ENCODE data around the gene RNGTT.

DNA sequence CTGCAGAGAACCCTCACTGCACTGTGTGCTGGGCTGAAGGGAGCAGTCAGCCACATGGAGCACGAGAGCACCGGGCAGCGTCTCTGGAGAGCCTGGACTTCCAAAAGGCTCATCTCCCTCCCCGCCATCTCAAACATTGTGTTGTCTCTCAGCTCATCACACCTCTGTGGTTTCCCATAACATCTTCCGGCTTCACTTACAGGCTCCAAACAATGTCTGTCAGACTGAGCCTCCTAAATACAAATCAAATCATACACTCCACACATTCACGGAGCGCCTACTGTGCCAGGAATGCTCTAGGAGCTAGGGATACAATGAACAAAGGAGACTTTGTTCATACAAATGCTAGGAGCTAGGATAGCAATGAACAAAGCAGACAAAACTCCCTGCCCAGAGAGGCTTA lies 398.0 kb downstream of the RNGTT start:
- TF ChIP-seq CTCF (IDR thresholded peaks at IDR 0.05) (no peak), POLR2AphosphoS5 (IDR thresholded peaks at IDR 0.05) (no peak)

Measured in upper lobe of left lung (tissue), 4 donors.